T-helper 22 cell (primary cell): ENCODE data around the gene GAMT.
"Not testable (repeated sequence)": the region's sequence is repeated elsewhere in the genome, so short reads cannot be mapped to it uniquely, and the experiment has no call there.

Source experiments
- DNase-seq: peaks from one replicate; pipeline ENCODE4 v3.0.0-alpha.2; 2020; ENCODE audit warnings: low read depth

Gene GAMT

DNA sequence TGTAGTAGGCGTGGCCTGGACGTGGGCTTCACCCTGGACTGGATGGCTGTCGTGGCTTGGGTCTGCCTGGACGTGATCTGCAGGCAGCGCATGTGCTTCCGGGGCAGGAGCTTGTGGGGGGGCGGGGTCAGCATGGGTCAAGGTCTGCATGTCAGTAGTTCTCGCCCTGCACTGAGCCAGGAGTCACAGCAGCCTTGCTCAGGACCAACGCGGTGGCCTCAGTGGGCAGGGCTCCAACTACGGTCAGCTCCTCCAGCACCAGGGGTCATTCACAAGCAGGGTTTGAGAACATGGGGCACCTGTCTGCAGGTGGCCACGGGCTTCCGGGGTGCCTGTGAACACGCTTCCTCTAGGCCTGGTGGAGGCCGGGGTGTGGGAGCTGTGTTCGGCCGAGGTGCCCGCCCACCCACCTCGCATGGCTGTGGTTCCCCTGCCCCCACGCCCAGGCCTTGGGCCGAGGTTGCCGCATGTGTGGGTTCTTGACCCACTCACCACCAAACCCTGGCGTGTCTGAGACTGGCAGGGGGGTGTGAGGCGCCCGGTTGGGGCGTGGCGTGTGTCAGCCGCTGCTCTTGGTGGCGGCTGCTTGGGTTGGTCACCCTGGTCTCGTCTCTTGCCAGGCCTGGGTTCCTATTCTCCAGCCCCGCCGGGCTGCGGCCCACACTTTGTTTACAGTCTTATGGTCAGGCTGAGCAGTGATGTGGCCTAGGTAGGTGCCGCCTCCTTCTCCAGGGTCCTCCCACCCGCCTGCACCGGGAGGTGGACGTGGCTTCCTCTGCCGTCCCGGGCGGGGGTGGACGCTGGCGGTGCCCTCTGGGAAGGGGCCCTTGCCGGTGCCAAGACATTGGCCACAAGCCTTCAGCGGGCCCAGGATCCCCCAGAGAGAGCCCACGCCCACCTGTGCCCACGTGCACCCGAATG, 32.0 kb upstream of the GAMT start:
- no peak for DNase-seq

DNA sequence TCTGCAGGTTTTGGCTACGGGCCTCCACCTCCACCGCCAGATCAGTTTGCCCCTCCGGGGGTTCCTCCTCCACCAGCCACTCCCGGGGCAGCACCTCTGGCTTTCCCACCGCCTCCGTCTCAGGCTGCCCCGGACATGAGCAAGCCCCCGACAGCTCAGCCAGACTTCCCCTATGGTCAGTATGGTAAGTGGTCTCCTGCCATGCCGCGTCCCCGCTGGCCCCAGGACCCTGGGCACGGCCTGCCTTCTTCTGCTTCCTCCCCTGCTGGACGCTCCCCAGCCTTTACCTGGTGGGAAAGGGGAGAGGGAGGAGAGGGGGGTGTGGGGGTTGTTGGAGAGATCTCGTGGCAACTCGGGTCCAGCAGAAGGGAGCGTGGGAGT, 31.2 kb upstream of the GAMT start:
- DNase-seq: no peak

DNA sequence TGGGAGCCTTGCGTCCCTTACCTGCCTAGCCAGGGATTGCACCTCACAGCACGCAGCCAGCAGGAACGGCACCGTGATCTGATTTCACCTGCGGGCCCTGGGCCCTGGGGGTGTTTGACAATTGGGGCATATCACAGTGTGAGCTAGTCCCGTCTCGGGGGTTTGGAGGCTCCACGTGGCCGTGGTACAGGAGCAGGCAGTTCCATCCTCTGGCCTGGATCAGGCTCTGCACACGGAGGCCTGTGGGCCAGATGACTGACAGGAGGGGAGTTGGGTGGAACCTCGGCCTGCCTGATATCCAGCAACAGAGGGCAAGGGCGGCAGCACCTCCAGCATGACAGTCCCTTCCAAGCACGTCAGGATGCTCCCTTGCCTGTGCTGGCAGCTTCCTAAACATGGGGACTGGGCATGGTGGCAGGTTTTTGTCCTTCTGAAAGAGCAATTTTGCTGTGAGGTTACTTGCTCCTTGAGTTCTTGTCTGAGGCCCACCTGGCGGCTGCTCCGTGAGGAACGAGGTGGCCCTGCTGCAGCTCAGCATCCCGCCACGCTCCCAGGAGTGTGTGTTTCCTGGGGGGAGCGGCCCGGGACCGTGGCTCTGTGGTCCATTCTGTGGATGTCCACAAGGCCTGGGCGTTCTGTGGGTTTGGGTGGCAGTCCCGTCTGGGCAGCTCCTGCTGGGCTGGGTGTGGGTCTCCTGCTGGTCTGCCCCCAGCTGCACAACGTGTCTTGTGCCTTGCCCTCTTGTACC, 30.6 kb upstream of the GAMT start:
- DNase-seq: no peak

GRCh38 chr19:1430246-1430645, 28.9 kb upstream of the GAMT start:
- DNase-seq: no peak

GRCh38 chr19:1429750-1430149, 28.4 kb upstream of the GAMT start:
- DNase-seq: no peak

GRCh38 chr19:1428738-1429391, 27.5 kb upstream of the GAMT start:
- DNase-seq: no peak

DNA sequence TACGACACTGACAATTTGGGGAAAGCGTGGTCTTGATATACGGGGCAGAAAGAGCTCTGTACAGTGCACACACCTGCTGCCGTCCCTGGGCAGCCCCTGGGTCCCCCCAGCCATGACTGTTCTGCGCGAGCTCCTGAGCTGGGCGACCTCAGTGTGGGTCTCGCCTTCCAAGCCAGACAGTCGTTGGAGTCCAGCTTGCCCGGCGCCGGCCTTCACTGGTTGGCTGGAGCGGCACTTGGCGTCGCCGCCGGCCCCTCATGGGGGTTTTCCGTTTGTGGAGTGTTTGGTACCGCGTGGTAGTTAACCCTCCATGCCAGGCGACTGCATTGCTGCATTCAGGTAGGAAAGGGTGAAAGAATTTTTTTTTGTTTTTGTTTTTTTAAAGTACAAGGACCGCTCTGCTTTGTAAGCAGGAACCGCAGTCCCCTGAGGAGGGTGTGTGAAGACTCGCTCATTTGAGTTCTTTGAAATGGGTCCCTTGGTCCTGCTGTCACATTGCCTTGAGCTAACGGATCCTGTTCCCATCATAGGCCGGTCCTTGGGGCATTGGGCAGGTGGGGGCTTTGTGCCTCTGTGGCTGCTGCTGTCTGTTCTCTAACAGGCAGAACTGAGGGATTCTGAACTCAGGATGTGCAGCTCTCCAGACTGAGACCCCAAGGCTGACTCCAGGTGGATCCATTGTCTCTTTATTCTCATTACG, 26.0 kb upstream of the GAMT start:
- DNase-seq: no peak

GRCh38 chr19:1426736-1427135, 25.4 kb upstream of the GAMT start:
- DNase-seq: no peak

DNA sequence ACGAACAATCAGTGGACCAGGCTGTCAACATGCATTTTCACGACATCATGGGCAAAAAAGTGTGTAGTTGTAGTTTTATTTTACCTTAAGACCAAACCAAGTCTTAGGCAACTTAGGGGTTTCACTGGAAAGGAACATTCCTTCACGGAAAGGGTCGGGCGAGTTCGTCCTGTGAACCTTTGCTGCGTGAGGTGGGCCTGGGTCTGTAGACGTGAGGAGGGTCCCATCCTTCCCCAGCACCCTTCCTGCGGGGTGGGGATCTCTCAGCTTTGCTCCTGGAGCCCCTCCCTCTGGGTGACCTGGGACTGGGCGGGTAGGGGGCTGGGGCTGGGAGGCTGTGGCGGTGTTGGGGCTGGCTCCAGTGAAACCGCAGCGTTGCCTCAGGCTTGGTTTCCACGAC, 24.6 kb upstream of the GAMT start:
- no peak for DNase-seq

GRCh38 chr19:1425102-1425837, 23.9 kb upstream of the GAMT start:
- DNase-seq: no peak

- DNase-seq: no peak
Measured at GRCh38 chr19:1424192-1424955, 23.0 kb upstream of the GAMT start.

- no peak for DNase-seq
Measured at GRCh38 chr19:1423436-1424191, 22.3 kb upstream of the GAMT start.

GRCh38 chr19:1422943-1423342, 21.6 kb upstream of the GAMT start:
- no peak for DNase-seq

DNA sequence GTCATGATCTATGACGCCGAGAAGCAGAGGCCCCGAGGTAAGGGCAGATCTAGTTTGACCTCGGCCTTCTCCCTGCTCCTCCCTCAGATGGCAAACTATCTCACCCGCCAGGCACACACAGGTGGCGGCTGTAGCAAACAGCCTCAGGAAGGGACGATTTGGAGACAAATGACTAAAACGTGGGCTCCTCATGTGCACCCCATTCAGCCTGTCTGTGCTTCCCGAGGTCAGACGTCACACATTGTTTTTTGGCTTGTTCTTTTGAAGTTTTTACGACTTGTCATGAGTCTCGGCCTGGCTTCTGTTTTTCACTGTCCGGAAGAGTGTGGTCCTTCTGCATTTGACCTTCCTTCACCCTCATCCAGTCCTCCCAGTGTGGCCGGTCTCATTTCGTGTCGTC, 21.0 kb upstream of the GAMT start:
- no peak for DNase-seq

DNA sequence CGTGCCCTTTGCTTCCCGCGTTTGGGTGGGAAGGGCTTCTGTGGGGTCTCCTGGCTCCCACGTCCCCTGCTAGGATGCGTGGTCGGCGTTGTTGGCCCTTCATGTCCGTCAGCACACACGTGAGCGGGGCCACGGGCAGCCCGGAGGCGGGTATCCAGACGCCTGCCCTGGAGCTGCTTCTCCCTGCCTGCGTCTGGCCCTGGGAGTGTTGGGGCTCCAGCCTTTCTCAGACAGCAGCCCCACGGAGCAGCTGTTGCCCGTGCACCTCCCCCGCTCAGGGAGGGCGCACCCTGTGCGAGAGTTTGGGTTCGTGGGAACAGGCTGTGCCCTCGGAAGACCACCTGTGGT, 20.6 kb upstream of the GAMT start:
- no peak for DNase-seq

DNA sequence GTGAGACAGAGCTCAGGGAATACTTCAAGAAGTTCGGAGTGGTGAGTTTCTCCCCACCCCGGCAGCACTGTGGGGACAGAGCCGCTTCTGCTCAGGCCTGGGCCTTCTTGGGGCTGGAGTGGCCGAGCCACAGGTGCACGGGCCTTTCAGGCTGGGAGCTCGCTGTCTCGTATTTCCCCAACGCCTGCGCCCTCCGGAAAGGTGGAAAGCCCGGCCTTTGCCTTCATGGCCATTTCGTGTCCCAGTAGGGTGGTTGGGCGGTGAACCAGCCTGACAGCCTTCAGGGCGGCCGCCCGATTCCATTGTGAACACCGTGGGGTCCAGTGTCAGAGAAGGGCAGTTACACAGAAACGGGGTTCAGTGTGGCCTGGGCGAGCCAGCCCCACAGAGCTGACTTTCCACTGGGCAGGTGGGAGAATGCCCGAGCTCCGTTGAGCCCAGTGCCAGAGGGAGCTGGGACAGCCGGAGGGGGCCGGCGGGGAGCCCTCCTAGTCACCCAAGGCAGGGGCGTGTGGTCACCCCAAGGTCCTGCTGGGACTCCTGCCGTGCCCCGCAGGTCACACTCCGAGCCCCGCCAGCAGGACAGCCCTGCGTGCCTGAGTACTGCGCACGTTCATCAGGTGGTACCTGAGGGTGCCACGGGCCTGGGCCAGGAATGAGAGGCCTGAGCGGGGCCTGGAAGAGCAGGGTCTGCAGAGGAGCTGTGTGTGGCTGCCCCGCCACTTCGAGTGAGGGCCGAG, 20.0 kb upstream of the GAMT start:
- DNase-seq: no peak

DNA sequence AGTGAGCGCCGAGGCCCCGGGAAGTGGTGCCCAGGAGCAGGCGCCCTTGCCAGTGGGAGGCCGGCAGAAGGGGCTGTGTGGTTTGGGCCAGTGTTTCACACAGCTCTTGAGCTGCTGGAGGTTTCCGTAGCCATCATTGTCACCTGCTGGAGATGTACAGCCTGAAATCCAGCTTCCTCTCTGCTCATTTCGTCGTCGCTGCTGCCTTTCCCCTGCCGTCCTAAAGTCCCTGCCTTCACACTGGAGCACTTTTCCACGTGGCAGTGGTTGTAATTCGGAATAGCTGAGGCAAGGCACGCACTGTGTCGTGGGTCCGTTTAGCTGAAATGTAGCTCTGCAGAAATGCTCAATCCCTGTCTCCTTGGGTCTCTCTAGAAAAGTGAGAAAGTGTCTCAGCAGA, 19.2 kb upstream of the GAMT start:
- no peak for DNase-seq

- not testable (repeated sequence) for DNase-seq
Measured at GRCh38 chr19:1420085-1420484, 18.7 kb upstream of the GAMT start.

- no peak for DNase-seq
Measured at GRCh38 chr19:1418951-1419738, 17.8 kb upstream of the GAMT start.
